Mesenchymal stem cell (in vitro differentiated cells and primary cell): ENCODE results near the gene KCNC1.

Experiments used
- DNase-seq: peaks from one replicate; pipeline ENCODE4 v3.0.0-alpha.2; 2013
- H2AFZ ChIP-seq: one replicate; pipeline ENCODE4 v1.6.1; 2013; ENCODE audit warnings: low read depth, mild to moderate bottlenecking, control low read depth, inconsistent platforms, low read length, moderate library complexity
- H2AK5ac ChIP-seq: 2 replicates; pipeline ENCODE4 v1.6.1; 2013; ENCODE audit warnings: low read length, moderate library complexity, mild to moderate bottlenecking, inconsistent platforms; ENCODE audit not compliant: severe bottlenecking
- H2BK120ac ChIP-seq: one replicate; pipeline ENCODE4 v1.6.1; 2013; ENCODE audit warnings: low read depth, mild to moderate bottlenecking, inconsistent platforms, low read length, moderate library complexity
- H2BK12ac ChIP-seq, 2 experiments: one replicate each; pipeline ENCODE4 v1.6.1; 2013; ENCODE audit warnings: inconsistent platforms in 2 of 2, low read length in 2 of 2, mild to moderate bottlenecking in 2 of 2, moderate library complexity in 2 of 2, control low read depth in 1 of 2
- H2BK15ac ChIP-seq: one replicate; pipeline ENCODE4 v1.6.1; 2013; ENCODE audit warnings: mild to moderate bottlenecking, low read depth, inconsistent platforms; ENCODE audit not compliant: poor library complexity, severe bottlenecking
- H2BK5ac ChIP-seq: 2 replicates; pipeline ENCODE4 v1.6.1; 2013; ENCODE audit warnings: low read depth, mild to moderate bottlenecking, low read length, control low read depth, inconsistent platforms; ENCODE audit not compliant: poor library complexity, severe bottlenecking
- H3K14ac ChIP-seq, 2 experiments: one replicate each; pipeline ENCODE4 v1.6.1; 2013; ENCODE audit warnings: inconsistent platforms in 2 of 2, low read length in 2 of 2, control low read depth in 1 of 2, mild to moderate bottlenecking in 1 of 2, moderate library complexity in 1 of 2
- H3K18ac ChIP-seq, 2 experiments: one replicate each; pipeline ENCODE4 v1.6.1; 2013; ENCODE audit warnings: inconsistent platforms in 2 of 2, low read length in 2 of 2, control low read depth in 1 of 2, low read depth in 1 of 2, mild to moderate bottlenecking in 1 of 2
- H3K23ac ChIP-seq, 2 experiments: one replicate each; pipeline ENCODE4 v1.6.1; 2013; ENCODE audit warnings: inconsistent platforms in 2 of 2, low read length in 2 of 2, mild to moderate bottlenecking in 2 of 2, moderate library complexity in 2 of 2, control low read depth in 1 of 2
- H3K27ac ChIP-seq: 2 replicates; pipeline ENCODE4 v1.5.1; 2013; ENCODE audit warnings: mild to moderate bottlenecking, moderate library complexity, low read length, control low read depth, inconsistent platforms; ENCODE audit not compliant: poor library complexity, severe bottlenecking
- H3K27me3 ChIP-seq, 2 experiments: 2 replicates each; pipeline versions ENCODE4 v1.6.1 to v1.7.0; 2013; ENCODE audit warnings: low read length in 2 of 2, mild to moderate bottlenecking in 2 of 2, moderate library complexity in 2 of 2, control low read depth in 1 of 2, inconsistent platforms in 1 of 2; ENCODE audit not compliant: control insufficient read depth in 1 of 2, insufficient read depth in 1 of 2
- H3K36me3 ChIP-seq, 2 experiments: 2 replicates each; pipeline versions ENCODE4 v1.6.1 to v1.7.0; 2013; ENCODE audit warnings: low read length in 2 of 2, control low read depth in 1 of 2, inconsistent platforms in 1 of 2, low read depth in 1 of 2, mild to moderate bottlenecking in 1 of 2; ENCODE audit not compliant: insufficient read depth in 2 of 2, control insufficient read depth in 1 of 2
- H3K4ac ChIP-seq, 2 experiments: one replicate each; pipeline ENCODE4 v1.6.1; 2013; ENCODE audit warnings: inconsistent platforms in 2 of 2, low read length in 2 of 2, mild to moderate bottlenecking in 2 of 2, moderate library complexity in 2 of 2, control low read depth in 1 of 2, low read depth in 1 of 2
- H3K4me1 ChIP-seq: 2 replicates; pipeline ENCODE4 v1.6.1; 2013; ENCODE audit warnings: low read depth, low read length, control low read depth; ENCODE audit not compliant: control insufficient read depth, insufficient read depth
- H3K4me2 ChIP-seq: 2 replicates; pipeline ENCODE4 v1.6.1; 2013; ENCODE audit warnings: low read length, mild to moderate bottlenecking, inconsistent platforms; ENCODE audit not compliant: poor library complexity, severe bottlenecking
- H3K4me3 ChIP-seq, 2 experiments: 2 replicates each; pipeline versions ENCODE4 v1.5.1 to v1.7.0; 2013; ENCODE audit warnings: low read length in 2 of 2, mild to moderate bottlenecking in 2 of 2, control low read depth in 1 of 2, low read depth in 1 of 2; ENCODE audit not compliant: insufficient read depth in 1 of 2
- H3K79me1 ChIP-seq: replicated peaks from 2 replicates; pipeline ENCODE4 v1.6.1; 2013; ENCODE audit warnings: mild to moderate bottlenecking, control low read depth, low read length, inconsistent platforms; ENCODE audit not compliant: poor library complexity, severe bottlenecking
- H3K9ac ChIP-seq: 2 replicates; pipeline ENCODE4 v1.7.0; 2013; ENCODE audit warnings: mild to moderate bottlenecking, low read length, moderate library complexity
- H3K9me3 ChIP-seq: 2 replicates; pipeline ENCODE4 v1.7.0; 2013; ENCODE audit warnings: mild to moderate bottlenecking, low read length; ENCODE audit not compliant: control insufficient read depth
- H4K8ac ChIP-seq: one replicate; pipeline ENCODE4 v1.6.1; 2013; ENCODE audit warnings: inconsistent platforms, mild to moderate bottlenecking, low read length, moderate library complexity
- H4K91ac ChIP-seq: one replicate; pipeline ENCODE4 v1.6.1; 2013; ENCODE audit warnings: mild to moderate bottlenecking, low read length, inconsistent platforms
- WGBS: methylation state at CpG from one replicate; pipeline ENCODE4 v1.1.7; 2013; ENCODE audit warnings: mixed read lengths; 5-methylcytosine and 5-hydroxymethylcytosine counted together

KCNC1 gene

GRCh38 chr11:17807034-17807433 lies 72.5 kb downstream of the KCNC1 start:
- Histone ChIP-seq H3K4me3 (no peak overlapping the region), H3K9me3 (no peaks in the 10 kb centered on the region), H3K4me1 (no peaks in the 10 kb centered on the region), H3K18ac (no peak overlapping the region), H3K23ac (no peak overlapping the region), H2BK5ac (no peak overlapping the region), H2BK120ac (no peak overlapping the region), H3K79me1 (no peaks in the 10 kb centered on the region), H3K14ac (no peak overlapping the region), H3K27me3 (no peaks in the 10 kb centered on the region), H4K8ac (no peak overlapping the region), H3K4me2 (no peak overlapping the region), H2AFZ (no peak overlapping the region), H3K4ac (no peak overlapping the region), H2BK12ac (no peak overlapping the region), H3K27ac (no peak overlapping the region), H3K36me3 (peaks cover 0 to 3% of the 10 kb centered on the region in 2 experiments), H2BK15ac (no peak overlapping the region), H3K9ac (no peak overlapping the region), H2AK5ac (no peak overlapping the region), H4K91ac (no peak overlapping the region)
- DNase-seq = no peak
- WGBS = 82% methylated on average over 4 of the region's 4 CpGs

DNA sequence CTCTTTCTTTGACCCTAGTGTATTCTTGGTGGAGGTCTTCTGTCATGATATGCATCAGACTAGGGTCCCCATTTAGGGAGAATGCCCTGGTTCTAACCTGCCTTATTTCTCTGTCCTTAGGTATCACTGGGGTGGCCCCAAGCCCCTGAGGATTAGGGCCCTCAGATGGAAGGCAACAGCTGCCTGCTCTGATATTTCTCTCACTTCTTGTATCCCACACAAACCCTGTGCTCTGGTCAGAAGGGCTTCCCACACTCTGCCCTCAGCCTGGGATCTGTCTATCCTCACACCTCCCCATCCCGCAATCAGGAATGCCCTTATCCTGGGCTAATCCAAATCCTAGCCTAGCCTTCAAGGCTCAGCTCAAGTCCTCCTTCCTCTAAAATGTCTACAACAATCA lies 75.5 kb downstream of the KCNC1 start:
- WGBS = 98% methylated on average over 1 of the region's 1 CpG
- H4K8ac ChIP-seq = no peak overlapping the region

DNA sequence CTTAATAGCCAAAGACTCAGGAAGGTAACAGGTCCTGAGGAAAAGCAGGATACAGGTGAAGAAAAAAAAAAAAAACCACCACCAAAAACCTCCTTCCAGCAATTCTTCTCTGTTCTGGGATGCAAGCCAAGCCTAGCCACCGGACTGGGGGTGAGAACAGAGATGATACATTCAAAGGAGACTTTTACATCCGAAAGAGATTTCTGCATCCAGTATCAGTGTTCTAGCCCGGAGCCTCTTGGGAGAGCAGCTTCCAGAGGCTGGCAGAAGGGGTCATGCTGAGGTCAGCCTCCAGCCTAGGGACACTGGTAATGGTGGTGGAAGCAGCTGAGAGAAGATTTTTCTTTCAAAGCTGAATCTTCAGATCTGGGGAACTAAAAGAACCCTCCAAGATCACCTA lies 76.2 kb downstream of the KCNC1 start:
- H3K9me3 ChIP-seq = no peaks in the 10 kb centered on the region
- H4K91ac ChIP-seq = no peak overlapping the region
- H2BK120ac ChIP-seq = no peak overlapping the region
- no peaks in the 10 kb centered on the region for H3K4me1 ChIP-seq
- H3K27ac ChIP-seq = no peak overlapping the region
- no peak overlapping the region for H2BK12ac ChIP-seq
- H3K36me3 ChIP-seq = peaks cover 0 to 3% of the 10 kb centered on the region in 2 experiments
- no peak overlapping the region for H2BK5ac ChIP-seq
- no peak overlapping the region for H3K4me3 ChIP-seq
- no peak overlapping the region for H3K9ac ChIP-seq
- WGBS = 81% methylated on average over 3 of the region's 3 CpGs
- H3K4ac ChIP-seq = no peak overlapping the region
- H2AFZ ChIP-seq = no peak overlapping the region
- no peak overlapping the region for H3K18ac ChIP-seq
- H3K23ac ChIP-seq = no peak overlapping the region
- H3K79me1 ChIP-seq = no peaks in the 10 kb centered on the region
- H2BK15ac ChIP-seq = no peak overlapping the region
- H2AK5ac ChIP-seq = no peak overlapping the region
- no peak overlapping the region for H3K14ac ChIP-seq
- no peak overlapping the region for H4K8ac ChIP-seq
- no peak for DNase-seq
- no peaks in the 10 kb centered on the region for H3K27me3 ChIP-seq
- no peak overlapping the region for H3K4me2 ChIP-seq

More for the DNA sequence above, 75.5 kb downstream of the KCNC1 start:
- Histone ChIP-seq H3K4ac (no peak overlapping the region), H3K27me3 (no peaks in the 10 kb centered on the region), H3K23ac (no peak overlapping the region), H3K4me3 (no peak overlapping the region), H3K9ac (no peak overlapping the region), H2AFZ (no peak overlapping the region), H2BK15ac (no peak overlapping the region), H2AK5ac (no peak overlapping the region), H3K27ac (no peak overlapping the region), H3K79me1 (no peaks in the 10 kb centered on the region), H3K4me1 (no peaks in the 10 kb centered on the region), H3K18ac (no peak overlapping the region), H4K91ac (no peak overlapping the region), H2BK5ac (no peak overlapping the region), H3K14ac (no peak overlapping the region), H2BK12ac (no peak overlapping the region), H3K9me3 (no peaks in the 10 kb centered on the region), H3K36me3 (peaks cover 0 to 3% of the 10 kb centered on the region in 2 experiments), H2BK120ac (no peak overlapping the region), H3K4me2 (no peak overlapping the region)
- DNase-seq = no peak

- DNase-seq = no peak
- Histone ChIP-seq H3K4me3 (no peak overlapping the region), H3K27me3 (no peaks in the 10 kb centered on the region), H4K91ac (no peak overlapping the region), H3K9ac (no peak overlapping the region), H2BK12ac (no peak overlapping the region), H2BK5ac (no peak overlapping the region), H3K4me1 (no peaks in the 10 kb centered on the region), H3K23ac (no peak overlapping the region), H2BK15ac (no peak overlapping the region), H3K18ac (no peak overlapping the region), H3K14ac (no peak overlapping the region), H3K27ac (no peak overlapping the region), H3K36me3 (peaks cover 0 to 3% of the 10 kb centered on the region in 2 experiments), H2BK120ac (no peak overlapping the region), H4K8ac (no peak overlapping the region), H2AFZ (no peak overlapping the region), H3K4ac (no peak overlapping the region), H3K9me3 (no peaks in the 10 kb centered on the region), H3K79me1 (no peaks in the 10 kb centered on the region), H2AK5ac (no peak overlapping the region), H3K4me2 (no peak overlapping the region)
- 94% methylated on average over 7 of the region's 7 CpGs for WGBS
Measured at GRCh38 chr11:17811352-17811751, 76.8 kb downstream of the KCNC1 start.
